NK-92 (cell line): Measurements from ENCODE around the gene UROD.

Source experiments
- DNase-seq: peaks from one replicate; lab custom pipeline; 2025; ENCODE audit not compliant: unreplicated experiment; lab: John Stamatoyannopoulos, UW

Gene UROD

GRCh38 chr1:45008076-45008475 is 4.0 kb upstream of the UROD start:
- DNase-seq: no peak

GRCh38 chr1:45008516-45008915 is 3.5 kb upstream of the UROD start:
- no peak for DNase-seq

- DNase-seq: no peak
Measured at GRCh38 chr1:45009296-45009865, 2.7 kb upstream of the UROD start.

GRCh38 chr1:45009956-45010854 is 1.8 kb upstream of the UROD start:
- DNase-seq: no peak

- no peak for DNase-seq
Measured at GRCh38 chr1:45010855-45011811, 921 bp upstream of the UROD start, which contains the start of gene HECTD3. Gene HECTD3, minus strand, starts transcription at chr1:45011324. Its CDS starts 67 bp downstream, at chr1:45011257.

- no peak for DNase-seq
Measured at GRCh38 chr1:45012639-45013278, 705 bp downstream of the UROD start.

- no peak for DNase-seq
Measured at GRCh38 chr1:45013551-45014209, 1.6 kb downstream of the UROD start.

- no peak for DNase-seq
Measured at GRCh38 chr1:45014321-45015028, 2.4 kb downstream of the UROD start.

- no peak for DNase-seq
Measured at GRCh38 chr1:45015683-45016082, 3.6 kb downstream of the UROD start.

- DNase-seq: no peak
Measured at GRCh38 chr1:45016090-45016697, 4.1 kb downstream of the UROD start.

GRCh38 chr1:45016767-45017166 is 4.7 kb downstream of the UROD start:
- DNase-seq: no peak

GRCh38 chr1:45018599-45019230 is 6.7 kb downstream of the UROD start:
- DNase-seq: no peak

GRCh38 chr1:45023663-45024062 is 11.6 kb downstream of the UROD start:
- DNase-seq: no peak

GRCh38 chr1:45026446-45026845 is 14.4 kb downstream of the UROD start:
- no peak for DNase-seq

- no peak for DNase-seq
Measured at GRCh38 chr1:45032837-45033236, 20.8 kb downstream of the UROD start.

GRCh38 chr1:45033356-45033755 is 21.3 kb downstream of the UROD start:
- DNase-seq: no peak

GRCh38 chr1:45035631-45036301 is 23.7 kb downstream of the UROD start:
- no peak for DNase-seq

- DNase-seq: no peak
Measured at GRCh38 chr1:45037456-45037855, 25.4 kb downstream of the UROD start.
